Right lobe of liver (tissue), 4 donors: Measurements from ENCODE around the gene IARS1.

Source experiments
- CTCF ChIP-seq, 4 donors: fragments of 200-600 bp in 3 of 4; fragments of 450-650 bp in 1 of 4; IDR thresholded peaks; one replicate each; pipeline versions ENCODE4 v1.5.1 to v1.8.0; 2016 to 2022; ENCODE audit warnings: antibody characterized with exemption in 4 of 4, mild to moderate bottlenecking in 2 of 4
- POLR2A ChIP-seq: fragments of 450-650 bp; IDR thresholded peaks from one replicate; pipeline ENCODE4 v1.6.1; 2017; ENCODE audit warnings: antibody characterized with exemption, mild to moderate bottlenecking
- donor health status: DM: no; HTN: no; CAD: no.
- donor health status: DM: no; HTN: no; CAD: no.
- donor health status: DM: no; HTN: yes; CAD: no.

GRCh38 chr9:92295827-92296258, 2.3 kb upstream of the IARS1 start:
- TF ChIP-seq CTCF (IDR thresholded peaks at IDR 0.05) (no peak), POLR2A (no peak)
